HUES48 (cell line): ENCODE results near the gene USP26.
"Not testable (repeated sequence)": the region's sequence is repeated elsewhere in the genome, so short reads cannot be mapped to it uniquely, and the experiment has no call there.

ENCODE experiments used
- H3K27ac ChIP-seq: one replicate; pipeline ENCODE4 v1.7.0; 2013; ENCODE audit warnings: low read depth, low read length, inconsistent platforms
- H3K27me3 ChIP-seq: 2 replicates; pipeline ENCODE4 v1.6.1; 2013; ENCODE audit warnings: mild to moderate bottlenecking, low read length; ENCODE audit not compliant: control insufficient read depth, insufficient read depth
- H3K36me3 ChIP-seq: 2 replicates; pipeline ENCODE4 v1.6.1; 2013; ENCODE audit warnings: low read length; ENCODE audit not compliant: control insufficient read depth, insufficient read depth
- H3K4me1 ChIP-seq: 2 replicates; pipeline ENCODE4 v1.6.1; 2013; ENCODE audit warnings: mild to moderate bottlenecking, low read length; ENCODE audit not compliant: control insufficient read depth, insufficient read depth
- H3K4me3 ChIP-seq: 2 replicates; pipeline ENCODE4 v1.5.1; 2013; ENCODE audit warnings: mild to moderate bottlenecking, low read depth, low read length
- H3K9ac ChIP-seq: 2 replicates; pipeline ENCODE4 v1.6.1; 2013; ENCODE audit warnings: mild to moderate bottlenecking, low read depth, low read length, moderate library complexity
- H3K9me3 ChIP-seq: 2 replicates; pipeline ENCODE4 v1.6.1; 2013; ENCODE audit warnings: low read length; ENCODE audit not compliant: control insufficient read depth, insufficient read depth

USP26 gene

DNA sequence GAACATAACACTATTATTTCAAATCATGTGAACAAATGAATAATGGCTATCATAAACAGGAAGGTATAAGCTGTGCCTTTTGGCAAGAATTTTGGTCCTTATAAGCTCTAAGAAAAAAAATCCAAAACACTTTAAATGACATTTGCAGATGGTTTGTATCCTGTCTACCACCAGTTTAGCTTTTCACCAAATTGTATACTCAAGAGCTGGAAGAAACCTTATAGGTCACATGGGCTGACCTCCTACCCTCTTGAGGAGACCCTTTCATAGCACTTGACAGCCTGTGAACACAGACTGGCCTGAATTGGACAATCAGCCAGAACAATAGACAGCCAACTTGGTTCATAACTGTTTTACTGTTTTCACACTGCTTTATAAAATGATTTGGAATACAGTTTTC is 24.3 kb downstream of the USP26 start:
- no peaks in the 10 kb centered on the region for H3K36me3 ChIP-seq
- H3K9ac ChIP-seq, result no peak overlapping the region
- H3K27me3 ChIP-seq, result no peaks in the 10 kb centered on the region; the same call in 1 of the 2 replicates
- no peak overlapping the region for H3K27ac ChIP-seq
- no peaks in the 10 kb centered on the region for H3K4me1 ChIP-seq
- H3K9me3 ChIP-seq, result no peaks in the 10 kb centered on the region
- no peak overlapping the region for H3K4me3 ChIP-seq

DNA sequence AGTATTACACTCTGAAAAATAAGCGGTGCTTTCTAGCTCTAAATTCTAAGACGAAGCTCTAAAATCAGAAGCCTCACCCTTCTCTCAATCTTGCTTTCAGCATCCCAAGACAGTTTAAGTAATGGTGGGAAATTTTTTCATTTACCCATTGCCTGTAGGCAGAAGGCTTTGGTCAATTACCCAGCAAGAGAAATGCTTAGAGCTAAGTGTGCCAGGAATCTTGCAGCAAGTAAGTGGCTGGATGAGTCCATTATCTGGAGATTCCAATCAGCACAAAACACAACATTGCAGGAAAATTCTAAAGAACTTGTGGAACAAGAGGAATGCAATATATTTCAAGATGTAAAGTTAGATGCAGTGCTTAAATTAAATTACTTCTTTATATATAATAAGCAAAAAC is 28.4 kb downstream of the USP26 start:
- Histone ChIP-seq H3K27me3 (no peaks in the 10 kb centered on the region; the same call in 1 of the 2 replicates), H3K36me3 (no peaks in the 10 kb centered on the region), H3K4me3 (no peak overlapping the region)

DNA sequence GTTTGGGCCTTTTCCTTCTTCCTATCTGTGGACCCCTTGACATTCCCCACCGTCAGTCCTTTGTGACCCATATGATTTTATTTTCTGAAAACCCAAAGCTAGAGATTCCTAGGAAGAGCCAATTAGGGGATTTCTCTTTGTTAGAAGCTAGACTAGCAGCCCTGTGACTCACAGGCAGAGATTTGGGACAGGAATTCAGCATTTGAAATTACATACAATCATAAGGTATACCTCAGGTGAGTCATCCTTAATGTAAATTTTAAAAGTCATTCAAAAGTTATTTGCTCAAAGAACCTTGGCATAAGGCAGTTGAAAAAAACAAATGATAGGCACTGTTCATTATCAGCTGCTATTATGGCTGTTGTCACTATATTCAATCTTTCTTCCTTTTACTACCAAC is 40.6 kb downstream of the USP26 start:
- no peak overlapping the region for H3K9ac ChIP-seq
- H3K4me1 ChIP-seq, result peaks cover 27% of the 10 kb centered on the region
- no peaks in the 10 kb centered on the region; the same call in 1 of the 2 replicates for H3K27me3 ChIP-seq
- H3K27ac ChIP-seq, result no peak overlapping the region
- H3K4me3 ChIP-seq, result no peak overlapping the region
- no peaks in the 10 kb centered on the region for H3K9me3 ChIP-seq
- H3K36me3 ChIP-seq, result no peaks in the 10 kb centered on the region

More for the DNA sequence above, 28.4 kb downstream of the USP26 start:
- no peaks in the 10 kb centered on the region for H3K4me1 ChIP-seq
- H3K9me3 ChIP-seq, result no peaks in the 10 kb centered on the region
- H3K27ac ChIP-seq, result no peak overlapping the region
- H3K9ac ChIP-seq, result no peak overlapping the region

DNA sequence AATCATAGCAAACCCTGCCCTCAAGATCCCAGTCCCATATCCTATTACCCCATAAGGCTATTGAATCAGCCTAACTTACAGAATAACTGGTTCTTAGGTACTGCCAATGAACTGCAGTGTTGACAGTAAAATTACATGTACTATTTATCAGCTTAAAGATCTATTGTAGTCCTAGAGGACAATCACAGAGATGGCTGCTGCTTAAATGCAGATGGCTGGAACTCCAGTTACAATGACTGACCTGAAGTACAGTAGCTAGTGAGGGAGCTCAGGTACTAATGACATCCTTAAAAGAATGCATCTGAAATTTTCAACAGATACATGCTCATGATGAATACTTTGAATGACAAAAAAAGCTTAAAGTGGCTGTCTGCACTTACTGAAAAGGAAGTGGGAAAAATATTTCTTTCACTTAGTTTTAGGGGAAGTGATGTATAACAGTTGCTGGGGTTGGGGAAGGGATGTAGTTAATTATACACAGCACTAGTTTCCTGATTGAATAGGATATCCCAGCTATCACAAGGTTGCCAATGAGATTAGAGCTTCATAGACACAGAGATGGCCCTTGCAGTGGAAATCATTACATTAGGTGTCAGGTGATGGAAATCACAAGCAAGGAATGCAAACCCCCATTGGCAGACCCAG is 42.0 kb downstream of the USP26 start:
- Histone ChIP-seq H3K4me3 (no peak overlapping the region), H3K27ac (peak overlapping the region; percentile 43), H3K9me3 (no peaks in the 10 kb centered on the region), H3K4me1 (peaks cover 27% of the 10 kb centered on the region), H3K36me3 (no peaks in the 10 kb centered on the region), H3K9ac (no peak overlapping the region), H3K27me3 (no peaks in the 10 kb centered on the region; the same call in 1 of the 2 replicates)

DNA sequence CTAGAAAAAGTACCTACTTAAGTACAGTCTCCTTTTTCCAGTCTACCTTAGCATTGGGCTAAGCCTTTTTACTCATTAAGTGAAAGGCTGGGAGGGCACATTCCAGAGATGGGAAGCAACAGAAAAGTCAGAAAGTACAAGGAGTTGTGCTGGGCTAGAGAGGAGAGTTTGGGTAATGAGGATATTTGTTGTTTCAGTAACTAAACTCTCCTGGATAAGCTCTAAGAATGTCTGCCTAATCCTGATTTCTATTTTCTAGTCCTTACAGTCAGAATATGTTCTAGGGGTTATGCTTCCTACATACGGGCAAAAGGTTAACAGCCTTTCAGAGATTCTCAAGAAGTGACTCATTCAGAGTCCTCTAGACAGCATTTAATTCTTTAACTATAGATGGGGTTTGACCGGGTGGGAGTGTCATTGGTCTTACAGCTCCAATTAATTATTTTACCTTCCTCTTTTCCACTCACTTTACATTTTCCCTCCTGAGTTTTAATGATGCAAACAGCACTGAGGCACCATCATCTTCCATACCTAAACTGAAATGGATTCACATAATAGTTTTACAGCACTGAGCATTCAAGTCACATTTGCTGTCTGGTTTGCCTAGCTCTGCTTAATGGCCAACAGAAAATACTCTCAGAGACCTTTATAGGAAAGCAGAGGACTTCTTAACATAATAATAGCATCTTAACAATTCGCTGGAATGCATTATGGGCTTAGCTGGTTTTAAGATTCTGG is 42.9 kb downstream of the USP26 start:
- H3K4me3 ChIP-seq, result no peak overlapping the region; the same call in 1 of the 2 replicates
- peak overlapping the region; percentile 39 for H3K27ac ChIP-seq
- no peaks in the 10 kb centered on the region for H3K9me3 ChIP-seq
- peaks cover 27% of the 10 kb centered on the region for H3K4me1 ChIP-seq
- no peaks in the 10 kb centered on the region; the same call in 1 of the 2 replicates for H3K27me3 ChIP-seq
- H3K36me3 ChIP-seq, result no peaks in the 10 kb centered on the region
- H3K9ac ChIP-seq, result no peak overlapping the region

DNA sequence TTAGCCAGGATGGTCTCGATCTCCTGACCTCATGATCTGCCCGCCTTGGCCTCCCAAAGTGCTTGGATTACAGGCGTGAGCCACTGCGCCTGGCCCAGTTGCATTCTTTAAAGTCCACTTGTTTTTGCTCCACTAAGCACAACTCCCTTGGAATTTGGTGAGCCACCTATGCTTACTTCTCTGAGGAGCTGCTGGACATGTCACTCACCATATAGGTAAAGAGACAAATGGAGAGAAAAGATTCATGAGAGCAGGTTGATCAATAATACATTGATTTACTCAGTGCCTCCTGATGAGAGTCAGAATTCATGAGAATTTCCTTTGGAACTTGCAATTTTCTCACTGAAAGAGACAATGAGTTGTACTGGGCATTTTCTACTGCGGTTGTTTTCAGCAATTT is 48.2 kb downstream of the USP26 start:
- no peaks in the 10 kb centered on the region for H3K36me3 ChIP-seq
- no peak overlapping the region for H3K4me3 ChIP-seq
- H3K27me3 ChIP-seq, result no peaks in the 10 kb centered on the region; the same call in 1 of the 2 replicates
- peaks cover 11% of the 10 kb centered on the region for H3K4me1 ChIP-seq
- H3K9ac ChIP-seq, result no peak overlapping the region
- no peaks in the 10 kb centered on the region for H3K9me3 ChIP-seq
- no peak overlapping the region for H3K27ac ChIP-seq

DNA sequence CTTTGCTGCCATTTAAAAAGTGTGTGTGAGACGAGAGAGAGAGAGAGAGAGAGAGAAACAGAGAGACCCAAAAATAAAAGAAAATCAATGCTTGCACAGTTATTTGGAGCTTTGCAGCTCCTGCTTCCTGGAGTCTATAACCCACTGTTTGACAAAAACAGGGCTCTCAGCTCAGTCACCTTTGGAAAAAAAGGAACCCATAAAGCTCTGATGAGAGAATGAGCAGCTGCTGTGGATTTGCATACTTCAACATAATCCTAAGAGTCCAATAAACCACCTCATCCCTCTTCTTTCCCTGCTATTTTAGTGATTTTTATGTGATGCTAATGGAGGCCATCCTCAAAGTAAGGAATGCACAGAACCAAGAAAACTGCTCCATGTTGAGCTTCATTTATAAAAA is 50.3 kb downstream of the USP26 start:
- H3K9me3 ChIP-seq, result no peaks in the 10 kb centered on the region
- no peaks in the 10 kb centered on the region for H3K36me3 ChIP-seq
- no peaks in the 10 kb centered on the region; the same call in 1 of the 2 replicates for H3K27me3 ChIP-seq
- no peak overlapping the region for H3K4me3 ChIP-seq
- no peak overlapping the region for H3K27ac ChIP-seq
- H3K4me1 ChIP-seq, result no peaks in the 10 kb centered on the region
- no peak overlapping the region for H3K9ac ChIP-seq

DNA sequence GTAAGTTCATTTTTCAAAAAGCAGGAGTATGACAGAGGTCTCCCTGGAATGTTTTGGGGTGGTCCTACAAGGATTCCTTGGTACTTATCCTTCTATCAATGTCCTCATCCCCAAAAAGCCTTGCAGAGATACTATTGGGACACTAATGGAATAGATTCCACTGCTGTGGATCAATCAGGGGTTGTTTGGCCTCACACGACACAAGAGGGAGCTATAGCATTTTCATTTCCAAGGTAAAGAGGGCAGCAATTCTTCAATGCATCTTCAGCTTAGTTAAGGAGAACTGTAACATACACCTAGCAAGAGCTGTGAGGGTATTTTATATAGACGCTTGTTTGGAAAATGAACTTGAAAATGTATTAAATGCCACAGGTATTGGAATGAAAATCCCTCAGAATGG is 50.9 kb downstream of the USP26 start:
- Histone ChIP-seq H3K36me3 (no peaks in the 10 kb centered on the region), H3K9ac (no peak overlapping the region), H3K4me1 (no peaks in the 10 kb centered on the region), H3K27ac (no peak overlapping the region), H3K27me3 (no peaks in the 10 kb centered on the region; the same call in 1 of the 2 replicates), H3K4me3 (no peak overlapping the region), H3K9me3 (no peaks in the 10 kb centered on the region)

DNA sequence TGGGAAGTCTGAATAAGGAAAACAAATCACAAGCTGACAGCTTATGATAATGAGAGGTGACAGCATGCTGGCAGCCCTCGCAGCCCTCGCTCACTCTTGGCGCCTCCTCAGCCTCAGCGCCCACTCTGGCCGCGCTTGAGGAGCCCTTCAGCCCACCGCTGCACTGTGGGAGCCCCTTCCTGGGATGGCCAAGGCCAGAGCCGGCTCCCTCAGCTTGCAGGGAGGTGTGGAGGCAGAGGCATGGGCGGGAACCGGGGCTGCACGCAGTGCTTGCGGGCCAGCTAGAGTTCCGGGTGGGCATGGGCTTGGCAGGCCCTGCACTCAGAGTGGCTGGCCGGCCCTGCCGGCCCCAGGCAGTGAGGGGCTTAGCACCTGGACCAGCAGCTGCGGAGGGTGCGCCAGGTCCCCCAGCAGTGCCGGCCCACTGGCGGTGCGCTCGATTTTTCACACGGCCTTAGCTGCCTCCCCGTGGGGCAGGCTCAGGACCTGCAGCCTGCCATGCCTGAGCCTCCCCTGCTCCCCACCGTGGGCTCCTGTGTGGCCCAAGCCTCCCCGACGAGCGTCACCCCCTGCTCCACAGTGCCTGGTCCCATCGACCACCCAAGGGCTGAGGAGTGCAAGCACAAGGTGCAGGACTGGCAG is 52.6 kb downstream of the USP26 start:
- H3K9ac ChIP-seq, H3K4me1 ChIP-seq: not testable (repeated sequence)

DNA sequence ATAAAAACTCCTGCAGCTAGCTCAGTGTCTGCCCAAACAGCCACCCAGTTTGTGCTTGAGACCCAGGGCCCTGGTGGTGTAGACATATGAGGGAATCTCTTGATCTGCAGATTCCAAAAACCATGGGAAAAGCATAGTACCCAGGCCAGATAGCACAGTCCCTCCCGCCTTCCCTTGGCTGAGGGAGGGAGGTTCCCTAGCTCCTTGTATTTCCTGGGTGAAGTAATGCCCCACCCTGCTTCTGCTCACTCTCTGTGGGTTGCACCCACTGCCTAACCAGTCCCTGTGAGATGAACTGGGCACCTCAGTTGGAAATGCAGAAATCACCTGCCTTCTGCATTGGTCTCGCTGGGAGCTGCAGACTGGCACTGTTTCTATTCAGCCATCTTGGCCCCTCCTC is 54.6 kb downstream of the USP26 start:
- no peaks in the 10 kb centered on the region for H3K4me1 ChIP-seq
- H3K9me3 ChIP-seq, result no peaks in the 10 kb centered on the region
- H3K4me3 ChIP-seq, result no peak overlapping the region
- H3K36me3 ChIP-seq, result no peaks in the 10 kb centered on the region
- no peak overlapping the region for H3K9ac ChIP-seq
- no peaks in the 10 kb centered on the region for H3K27me3 ChIP-seq
- H3K27ac ChIP-seq, result no peak overlapping the region

More for the DNA sequence above, 52.6 kb downstream of the USP26 start:
- not testable (repeated sequence) for H3K9me3 ChIP-seq, H3K4me3 ChIP-seq, H3K27ac ChIP-seq, H3K36me3 ChIP-seq, H3K27me3 ChIP-seq

DNA sequence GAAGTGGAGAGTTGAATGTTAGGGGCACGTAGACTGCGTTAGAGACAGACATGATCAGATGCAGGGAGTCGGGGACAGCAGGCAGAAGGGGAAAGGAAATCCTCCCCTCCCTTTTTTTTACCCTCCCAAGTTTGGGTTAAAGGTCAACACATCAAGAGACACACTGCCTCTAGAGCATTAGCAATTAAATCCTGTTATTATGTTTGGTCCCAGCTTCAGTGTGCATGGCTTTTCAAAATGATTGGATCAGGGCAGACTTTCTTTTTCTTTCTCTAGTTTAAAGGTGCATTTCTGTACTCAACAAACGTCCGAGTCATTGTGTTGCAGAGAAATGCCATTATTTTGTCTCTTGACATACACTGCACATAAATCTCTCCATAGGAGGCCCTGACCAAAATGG is 63.9 kb downstream of the USP26 start:
- H3K27ac ChIP-seq, result no peak overlapping the region
- no peaks in the 10 kb centered on the region for H3K9me3 ChIP-seq
- H3K4me1 ChIP-seq, result no peaks in the 10 kb centered on the region
- no peak overlapping the region for H3K9ac ChIP-seq
- H3K27me3 ChIP-seq, result no peaks in the 10 kb centered on the region
- H3K36me3 ChIP-seq, result no peaks in the 10 kb centered on the region
- no peak overlapping the region for H3K4me3 ChIP-seq
